Activated T-cell treated with anti-CD3 and anti-CD28 coated beads, Interleukin-2, amount 50 U/mL, for 24 hours (primary cell): ENCODE measurements around the gene COL18A1.
"Not testable (repeated sequence)": the region's sequence is repeated elsewhere in the genome, so short reads cannot be mapped to it uniquely, and the experiment has no call there.

Experiments used
- DNase-seq: peaks from one replicate; pipeline ENCODE4 v3.0.0-alpha.2; 2020
- H3K27ac Mint-ChIP-seq: 2 replicates; pipeline ENCODE4 v1.8.0; 2020; ENCODE audit warnings: mild to moderate bottlenecking, mixed read lengths
- H3K27me3 Mint-ChIP-seq: 2 replicates; pipeline ENCODE4 v1.8.0; 2020; ENCODE audit warnings: mixed read lengths
- H3K36me3 Mint-ChIP-seq: 2 replicates; pipeline ENCODE4 v1.8.0; 2020; ENCODE audit warnings: low read depth, mixed read lengths
- H3K4me1 Mint-ChIP-seq: 2 replicates; pipeline ENCODE4 v1.8.0; 2020; ENCODE audit warnings: low read depth, mixed read lengths
- H3K4me3 Mint-ChIP-seq: 2 replicates; pipeline ENCODE4 v1.8.0; 2020; ENCODE audit warnings: mild to moderate bottlenecking, moderate library complexity, mixed read lengths
- H3K9me3 Mint-ChIP-seq: 2 replicates; pipeline ENCODE4 v1.8.0; 2020; ENCODE audit warnings: mixed read lengths

COL18A1 gene

GRCh38 chr21:45437844-45438243 lies 32.9 kb downstream of the COL18A1 start:
- not testable (repeated sequence) for H3K27ac Mint-ChIP-seq, H3K4me3 Mint-ChIP-seq, H3K36me3 Mint-ChIP-seq, H3K9me3 Mint-ChIP-seq, DNase-seq
- peaks cover 25% of the 10 kb centered on the region for H3K27me3 Mint-ChIP-seq
- H3K4me1 Mint-ChIP-seq, result peaks cover 11% of the 10 kb centered on the region

- Mint-ChIP-seq H3K4me3 (no peak overlapping the region), H3K9me3 (no peaks in the 10 kb centered on the region), H3K36me3 (no peaks in the 10 kb centered on the region), H3K4me1 (peaks cover 11% of the 10 kb centered on the region), H3K27me3 (peaks cover 22% of the 10 kb centered on the region), H3K27ac (no peak overlapping the region)
- peak; percentile 41 for DNase-seq
These were observed 33.6 kb downstream of the COL18A1 start for GRCh38 chr21:45438391-45439145.

GRCh38 chr21:45439161-45439872 lies 34.4 kb downstream of the COL18A1 start:
- H3K9me3 Mint-ChIP-seq, result no peaks in the 10 kb centered on the region
- no peaks in the 10 kb centered on the region for H3K36me3 Mint-ChIP-seq
- H3K27ac Mint-ChIP-seq, result no peak overlapping the region
- peak overlapping the region; percentile 31 for H3K4me3 Mint-ChIP-seq
- peaks cover 19% of the 10 kb centered on the region for H3K27me3 Mint-ChIP-seq
- peak; percentile 92 for DNase-seq
- peaks cover 11% of the 10 kb centered on the region for H3K4me1 Mint-ChIP-seq

- no peaks in the 10 kb centered on the region for H3K36me3 Mint-ChIP-seq
- peaks cover 16% of the 10 kb centered on the region for H3K4me1 Mint-ChIP-seq
- H3K9me3 Mint-ChIP-seq, result no peaks in the 10 kb centered on the region
- peaks cover 20% of the 10 kb centered on the region for H3K27me3 Mint-ChIP-seq
- DNase-seq, result no peak
- no peak overlapping the region for H3K4me3 Mint-ChIP-seq
- no peak overlapping the region for H3K27ac Mint-ChIP-seq
These were observed 35.0 kb downstream of the COL18A1 start for GRCh38 chr21:45439901-45440461.

DNA sequence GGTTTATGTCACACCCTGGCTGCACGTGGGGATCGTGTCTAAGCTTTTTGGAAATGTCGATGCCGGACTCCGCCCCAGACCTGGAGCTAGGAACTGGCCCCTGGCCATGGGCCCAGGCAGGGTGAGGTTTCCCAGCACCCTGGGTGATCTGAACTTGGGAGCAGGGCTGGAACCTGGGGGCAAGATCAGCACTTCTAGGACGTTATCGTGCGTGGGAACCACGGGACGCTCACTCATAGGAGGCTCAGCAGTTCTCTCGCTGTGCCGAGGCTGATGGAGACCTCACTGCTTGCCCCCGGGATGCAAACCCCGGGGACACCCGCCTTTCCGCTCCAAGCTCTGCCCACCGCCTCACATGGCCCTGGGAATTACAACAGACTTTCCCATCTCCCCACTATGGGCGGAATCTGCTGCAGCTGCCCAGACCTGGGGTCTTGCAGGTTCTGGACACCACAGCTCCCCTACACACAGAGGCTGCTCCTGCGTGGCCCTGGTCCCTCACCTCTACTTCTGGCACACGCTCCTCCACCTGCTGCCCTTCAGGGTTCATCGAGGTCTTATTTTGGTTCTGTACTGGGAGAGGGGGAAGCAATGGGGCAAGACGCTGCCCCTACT lies 35.9 kb downstream of the COL18A1 start:
- H3K36me3 Mint-ChIP-seq, result no peaks in the 10 kb centered on the region
- H3K27ac Mint-ChIP-seq, result no peak overlapping the region
- no peak for DNase-seq
- H3K9me3 Mint-ChIP-seq, result no peaks in the 10 kb centered on the region
- H3K4me3 Mint-ChIP-seq, result no peak overlapping the region
- peaks cover 23% of the 10 kb centered on the region for H3K4me1 Mint-ChIP-seq
- H3K27me3 Mint-ChIP-seq, result peaks cover 21% of the 10 kb centered on the region

- H3K36me3 Mint-ChIP-seq, result no peaks in the 10 kb centered on the region
- peaks cover 3% of the 10 kb centered on the region for H3K9me3 Mint-ChIP-seq
- peaks cover 22% of the 10 kb centered on the region for H3K4me1 Mint-ChIP-seq
- H3K4me3 Mint-ChIP-seq, result no peak overlapping the region
- no peak overlapping the region for H3K27ac Mint-ChIP-seq
- H3K27me3 Mint-ChIP-seq, result peaks cover 19% of the 10 kb centered on the region
- no peak for DNase-seq
These were observed 36.7 kb downstream of the COL18A1 start for GRCh38 chr21:45441431-45442255.

DNA sequence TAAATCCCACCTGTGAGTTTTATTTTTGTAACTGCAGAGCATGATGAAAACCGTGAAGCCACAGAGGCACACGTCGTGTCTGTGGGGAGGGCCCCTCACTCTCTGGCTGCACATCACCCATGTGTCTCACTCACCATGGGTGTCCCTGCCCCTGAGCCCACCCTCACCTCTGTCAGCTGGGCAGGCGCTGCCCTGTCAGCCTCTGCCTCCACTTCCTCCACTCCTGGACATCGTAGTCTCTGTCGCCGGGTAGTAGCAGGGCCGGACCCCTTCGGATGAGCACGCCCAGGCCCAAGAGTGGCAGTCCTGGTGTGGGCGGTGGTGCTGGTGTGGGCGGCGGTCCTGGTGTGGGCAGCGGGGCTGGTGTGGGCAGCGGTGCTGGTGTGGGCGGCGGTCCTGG lies 37.3 kb downstream of the COL18A1 start:
- Mint-ChIP-seq H3K9me3 (peaks cover 5% of the 10 kb centered on the region), H3K27me3 (peaks cover 21% of the 10 kb centered on the region), H3K27ac (no peak overlapping the region), H3K4me1 (peaks cover 22% of the 10 kb centered on the region), H3K4me3 (no peak overlapping the region), H3K36me3 (no peaks in the 10 kb centered on the region)
- no peak for DNase-seq

DNA sequence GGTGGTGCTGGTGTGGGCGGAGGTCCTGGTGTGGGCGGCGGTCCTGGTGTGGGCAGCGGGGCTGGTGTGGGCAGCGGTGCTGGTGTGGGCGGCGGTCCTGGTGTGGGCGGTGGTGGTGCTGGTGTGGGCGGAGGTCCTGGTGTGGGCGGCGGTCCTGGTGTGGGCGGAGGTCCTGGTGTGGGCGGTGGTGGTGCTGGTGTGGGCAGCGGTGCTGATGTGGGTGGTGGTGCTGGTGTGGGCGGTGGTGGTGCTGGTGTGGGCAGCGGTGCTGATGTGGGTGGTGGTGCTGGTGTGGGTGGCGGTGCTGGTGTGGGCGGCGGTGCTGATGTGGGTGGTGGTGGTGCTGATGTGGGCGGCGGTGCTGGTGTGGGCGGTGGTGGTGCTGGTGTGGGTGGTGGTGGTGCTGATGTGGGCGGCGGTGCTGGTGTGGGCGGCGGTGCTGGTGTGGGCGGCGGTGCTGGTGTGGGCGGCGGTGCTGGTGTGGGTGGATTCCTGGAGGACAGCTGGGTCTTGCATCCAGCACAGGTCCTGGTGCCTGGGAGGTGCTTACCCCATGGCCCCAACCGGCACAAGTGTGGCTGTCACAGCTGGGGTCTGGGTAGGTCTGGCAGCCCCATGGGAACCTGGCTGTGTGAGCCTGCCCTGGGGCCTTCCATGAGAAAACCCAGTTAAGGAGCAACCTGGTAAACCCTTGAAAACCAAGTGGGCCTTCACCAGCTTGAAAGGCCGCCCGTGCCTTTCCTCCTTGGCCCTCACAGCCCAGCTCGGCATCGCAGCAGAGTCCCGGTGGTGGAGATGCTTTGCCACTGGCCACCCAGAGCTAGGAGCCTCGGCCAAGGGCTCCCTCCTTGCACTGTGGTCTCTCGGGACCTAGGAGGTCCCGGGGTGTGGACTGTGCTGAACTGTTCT lies 38.0 kb downstream of the COL18A1 start:
- H3K27me3 Mint-ChIP-seq, result peaks cover 21% of the 10 kb centered on the region
- not testable (repeated sequence) for H3K4me3 Mint-ChIP-seq, H3K9me3 Mint-ChIP-seq, DNase-seq, H3K27ac Mint-ChIP-seq, H3K36me3 Mint-ChIP-seq
- H3K4me1 Mint-ChIP-seq, result peaks cover 22% of the 10 kb centered on the region

DNA sequence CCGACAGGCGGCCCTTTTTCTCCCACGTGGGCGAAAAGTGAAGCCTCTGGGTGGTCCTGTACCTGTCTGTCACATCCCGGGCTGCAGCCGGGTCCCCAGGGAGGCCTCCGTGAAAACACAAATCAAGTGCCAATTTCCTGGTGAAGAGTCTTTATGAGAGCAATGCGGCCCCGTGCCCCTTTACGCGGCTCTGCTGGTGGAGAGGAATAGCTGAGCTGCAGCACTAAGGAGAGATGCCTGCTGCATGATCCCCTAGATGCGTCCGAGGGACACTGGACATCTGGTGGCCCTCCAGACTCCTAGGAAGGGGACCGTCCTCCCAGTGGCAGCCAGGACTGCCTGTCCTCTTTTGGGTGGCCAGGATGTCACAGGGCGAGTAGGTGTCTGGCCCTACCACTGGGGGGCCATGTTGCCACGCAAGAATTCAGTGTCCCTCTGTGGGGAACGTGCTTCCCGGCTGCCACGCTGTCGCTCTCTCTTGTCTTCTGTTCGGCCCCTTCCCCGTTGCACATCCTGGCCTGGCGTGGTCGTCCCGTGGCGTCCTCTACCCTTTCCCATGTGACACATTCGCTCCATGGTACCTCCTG lies 38.7 kb downstream of the COL18A1 start:
- no peak overlapping the region for H3K4me3 Mint-ChIP-seq
- no peak overlapping the region for H3K27ac Mint-ChIP-seq
- peaks cover 26% of the 10 kb centered on the region for H3K27me3 Mint-ChIP-seq
- H3K9me3 Mint-ChIP-seq, result peaks cover 5% of the 10 kb centered on the region
- H3K36me3 Mint-ChIP-seq, result no peaks in the 10 kb centered on the region
- H3K4me1 Mint-ChIP-seq, result peaks cover 22% of the 10 kb centered on the region
- no peak for DNase-seq

GRCh38 chr21:45444385-45444784 lies 39.4 kb downstream of the COL18A1 start:
- Mint-ChIP-seq H3K4me1 (peaks cover 18% of the 10 kb centered on the region), H3K36me3 (no peaks in the 10 kb centered on the region), H3K4me3 (no peak overlapping the region), H3K9me3 (peaks cover 5% of the 10 kb centered on the region), H3K27ac (no peak overlapping the region), H3K27me3 (peaks cover 26% of the 10 kb centered on the region)
- no peak for DNase-seq

DNA sequence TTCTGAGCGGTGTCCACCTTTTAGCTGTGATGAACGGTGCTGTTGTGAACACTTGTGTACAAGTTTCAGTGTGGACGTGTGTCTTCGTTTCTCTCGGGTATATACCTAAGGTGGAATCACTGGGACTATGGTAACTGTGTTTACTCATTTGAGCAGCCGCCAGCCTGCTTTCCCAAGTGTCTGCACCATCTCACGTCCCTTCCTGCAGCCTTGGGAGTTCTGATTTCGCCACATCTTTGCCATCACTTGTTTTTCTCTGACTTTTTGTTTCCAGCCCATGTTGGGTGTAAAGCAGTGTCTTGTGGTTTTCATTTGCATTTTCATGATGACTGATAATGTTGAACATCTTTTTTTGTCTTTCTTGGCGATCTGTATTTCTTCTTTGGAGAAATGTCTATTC lies 40.4 kb downstream of the COL18A1 start:
- H3K4me1 Mint-ChIP-seq, result peaks cover 14% of the 10 kb centered on the region
- H3K9me3 Mint-ChIP-seq, result peaks cover 5% of the 10 kb centered on the region
- DNase-seq, result no peak
- no peak overlapping the region for H3K27ac Mint-ChIP-seq
- H3K36me3 Mint-ChIP-seq, result no peaks in the 10 kb centered on the region
- H3K27me3 Mint-ChIP-seq, result peaks cover 26% of the 10 kb centered on the region
- H3K4me3 Mint-ChIP-seq, result no peak overlapping the region

DNA sequence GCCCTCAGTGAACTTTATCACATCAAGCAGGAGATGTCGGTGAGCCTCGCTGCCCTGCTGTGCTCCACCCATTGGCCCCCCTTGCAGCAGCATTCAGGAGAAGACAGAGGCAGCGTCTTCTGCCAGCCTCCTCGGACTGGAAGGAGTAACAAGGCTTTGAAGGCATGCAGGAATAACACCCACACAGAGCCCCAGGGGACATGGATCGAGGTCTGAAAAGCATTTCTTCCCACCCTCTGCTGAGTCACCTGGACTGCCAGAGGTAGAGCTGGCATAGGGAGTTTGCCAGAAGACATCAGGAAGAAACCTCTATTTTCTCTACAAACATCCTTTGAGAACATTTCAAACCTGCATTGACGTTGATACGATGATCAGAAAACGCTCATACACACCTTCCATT lies 42.9 kb downstream of the COL18A1 start:
- Mint-ChIP-seq H3K27ac (no peak overlapping the region), H3K27me3 (peaks cover 26% of the 10 kb centered on the region), H3K4me1 (peaks cover 13% of the 10 kb centered on the region), H3K9me3 (peaks cover 9% of the 10 kb centered on the region), H3K4me3 (no peak overlapping the region), H3K36me3 (no peaks in the 10 kb centered on the region)
- no peak for DNase-seq

DNA sequence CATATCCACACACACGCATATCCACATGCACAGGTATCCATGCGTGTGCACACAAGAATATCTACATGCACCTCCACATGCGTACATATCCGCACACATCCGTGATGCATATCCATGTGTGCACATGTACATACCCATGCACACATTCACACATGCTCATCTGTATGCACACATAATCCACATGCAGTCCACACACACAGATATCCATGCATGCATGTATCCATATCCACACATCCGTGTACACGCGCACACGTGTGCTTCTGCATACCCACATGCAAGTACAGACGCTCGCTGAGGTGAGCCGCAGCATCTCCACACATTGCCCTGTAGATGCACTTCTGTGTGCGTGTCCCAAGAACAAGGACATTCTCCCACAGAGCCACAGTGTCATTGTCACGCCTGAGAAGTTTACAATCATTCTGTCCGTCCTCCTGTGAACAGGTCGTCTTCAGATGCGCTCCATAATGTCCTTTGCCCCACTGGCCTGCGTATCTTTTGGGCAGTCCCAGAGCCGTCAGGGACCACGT lies 43.4 kb downstream of the COL18A1 start:
- H3K4me3 Mint-ChIP-seq, result no peak overlapping the region
- no peak for DNase-seq
- H3K27ac Mint-ChIP-seq, result no peak overlapping the region
- peaks cover 14% of the 10 kb centered on the region for H3K9me3 Mint-ChIP-seq
- peaks cover 13% of the 10 kb centered on the region for H3K4me1 Mint-ChIP-seq
- H3K36me3 Mint-ChIP-seq, result no peaks in the 10 kb centered on the region
- peaks cover 26% of the 10 kb centered on the region for H3K27me3 Mint-ChIP-seq
